LNCaP clone FGC (cell line): ENCODE measurements around the gene GAREM1.

Experiments
- DNase-seq: peaks from one replicate; pipeline ENCODE4 v3.0.0-alpha.2; 2011; ENCODE audit warnings: low read depth
- H3K4me3 ChIP-seq: 2 replicates; pipeline ENCODE4 v1.5.1; 2011; ENCODE audit warnings: mild to moderate bottlenecking, low read depth, low read length, control low read depth
- CTCF ChIP-seq: IDR thresholded peaks from 2 replicates; pipeline ENCODE4 v1.5.1; 2012; ENCODE audit warnings: mild to moderate bottlenecking; ENCODE audit not compliant: control insufficient read depth, insufficient read depth; ENCODE audit errors: extremely low read depth

Gene GAREM1

GRCh38 chr18:32284284-32284683 lies 186.4 kb downstream of the GAREM1 start:
- H3K4me3 ChIP-seq: no peak overlapping the region
- no peak for TF ChIP-seq CTCF
- DNase-seq: no peak

- no peak overlapping the region for H3K4me3 ChIP-seq
- peak; percentile 35 for DNase-seq
- no peak for TF ChIP-seq CTCF
These were observed 189.8 kb downstream of the GAREM1 start for GRCh38 chr18:32280911-32281310.

- no peak overlapping the region for H3K4me3 ChIP-seq
- TF ChIP-seq CTCF: no peak
- no peak for DNase-seq
These were observed 190.4 kb downstream of the GAREM1 start for GRCh38 chr18:32280188-32280783.

GRCh38 chr18:32278177-32278799 lies 192.4 kb downstream of the GAREM1 start:
- no peak for DNase-seq
- no peak overlapping the region for H3K4me3 ChIP-seq
- no peak for TF ChIP-seq CTCF

DNA sequence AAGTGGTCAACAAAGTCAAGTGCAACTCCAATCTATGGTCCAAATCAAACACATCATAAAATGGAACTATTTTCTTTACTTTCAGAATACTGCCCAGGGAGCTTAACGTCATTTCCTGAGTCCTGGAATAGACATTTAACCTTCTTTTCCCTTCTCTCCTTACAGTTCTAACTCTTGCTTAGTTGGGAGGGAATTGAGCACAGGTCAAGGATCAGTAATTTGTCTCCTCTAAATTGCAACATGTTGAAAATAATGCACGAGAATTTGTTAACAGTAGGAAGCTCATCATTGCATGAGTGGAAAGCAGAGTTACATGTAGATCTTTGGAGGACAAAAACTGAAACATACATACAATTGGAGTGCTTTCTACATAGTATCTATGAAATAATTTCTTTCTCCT lies 193.1 kb downstream of the GAREM1 start:
- DNase-seq: no peak
- no peak overlapping the region for H3K4me3 ChIP-seq
- no peak for TF ChIP-seq CTCF

DNA sequence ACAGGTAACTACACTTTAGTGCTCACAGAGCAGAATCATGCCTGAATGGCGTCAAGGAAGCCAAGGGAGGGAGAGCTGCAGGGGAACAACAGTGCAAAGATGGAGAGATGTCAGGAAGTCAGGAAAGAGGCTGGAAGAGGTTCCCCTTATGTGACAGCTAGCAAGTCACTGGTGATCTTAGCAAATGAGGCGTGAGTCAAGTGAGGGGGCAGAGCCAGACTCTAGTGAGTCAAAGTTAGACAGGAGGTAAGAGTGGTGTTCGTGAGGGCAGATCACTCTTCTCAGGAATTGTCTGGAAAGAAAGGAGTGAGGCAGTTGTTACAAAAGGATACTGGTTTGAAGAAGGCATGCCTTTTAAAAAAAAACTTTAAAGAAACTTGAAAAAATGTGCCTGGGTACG lies 193.8 kb downstream of the GAREM1 start:
- DNase-seq: no peak

More for the DNA sequence above, 193.8 kb downstream of the GAREM1 start:
- no peak overlapping the region for H3K4me3 ChIP-seq
- TF ChIP-seq CTCF: no peak
